ENCODE results near the gene MMP14.

The MMP14 gene

DNA sequence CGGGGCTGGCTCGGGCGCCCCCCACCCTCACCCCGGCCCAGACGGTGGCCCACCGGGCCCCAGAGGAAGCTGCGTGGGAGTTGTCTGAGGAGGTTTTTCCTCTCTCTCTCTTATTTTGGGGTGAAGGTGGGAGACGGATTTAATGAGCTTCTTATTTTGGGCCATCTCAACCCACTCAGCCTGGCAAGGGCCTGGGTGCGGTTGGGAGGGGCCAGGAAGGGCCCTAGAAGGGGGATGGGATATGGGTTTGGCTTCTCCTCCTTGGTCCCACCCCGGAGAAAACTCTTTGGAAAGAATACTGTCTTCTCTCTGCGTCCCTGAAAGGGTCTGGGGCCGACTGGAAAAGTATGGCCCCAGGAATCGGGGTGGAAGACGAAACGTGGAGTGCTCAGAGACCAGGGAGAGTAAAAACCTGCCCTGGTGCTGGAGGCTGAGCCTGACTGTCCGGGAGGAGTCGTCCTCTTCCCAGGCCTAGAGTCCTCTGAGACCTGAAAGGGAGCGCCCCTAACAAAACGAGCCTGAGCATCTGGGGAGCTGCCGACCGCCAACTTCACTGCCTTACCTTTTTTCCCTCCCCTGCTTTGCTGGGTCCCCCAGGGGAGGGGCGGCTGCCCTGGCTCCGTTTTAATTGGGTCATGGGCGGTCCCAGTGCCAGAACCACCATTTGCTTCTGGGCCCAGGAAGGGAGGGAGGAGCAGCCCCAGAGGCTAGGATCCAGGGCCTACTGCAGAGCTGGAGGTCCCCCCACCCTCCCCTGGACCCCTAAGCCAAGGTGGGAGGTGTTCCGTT lies 1.6 kb downstream of the MMP14 start:
- peak overlapping the region; percentile 97 for H3K4me3 ChIP-seq (ENCODE audit: low read depth, low read length)
- TF ChIP-seq, protein P1, sequence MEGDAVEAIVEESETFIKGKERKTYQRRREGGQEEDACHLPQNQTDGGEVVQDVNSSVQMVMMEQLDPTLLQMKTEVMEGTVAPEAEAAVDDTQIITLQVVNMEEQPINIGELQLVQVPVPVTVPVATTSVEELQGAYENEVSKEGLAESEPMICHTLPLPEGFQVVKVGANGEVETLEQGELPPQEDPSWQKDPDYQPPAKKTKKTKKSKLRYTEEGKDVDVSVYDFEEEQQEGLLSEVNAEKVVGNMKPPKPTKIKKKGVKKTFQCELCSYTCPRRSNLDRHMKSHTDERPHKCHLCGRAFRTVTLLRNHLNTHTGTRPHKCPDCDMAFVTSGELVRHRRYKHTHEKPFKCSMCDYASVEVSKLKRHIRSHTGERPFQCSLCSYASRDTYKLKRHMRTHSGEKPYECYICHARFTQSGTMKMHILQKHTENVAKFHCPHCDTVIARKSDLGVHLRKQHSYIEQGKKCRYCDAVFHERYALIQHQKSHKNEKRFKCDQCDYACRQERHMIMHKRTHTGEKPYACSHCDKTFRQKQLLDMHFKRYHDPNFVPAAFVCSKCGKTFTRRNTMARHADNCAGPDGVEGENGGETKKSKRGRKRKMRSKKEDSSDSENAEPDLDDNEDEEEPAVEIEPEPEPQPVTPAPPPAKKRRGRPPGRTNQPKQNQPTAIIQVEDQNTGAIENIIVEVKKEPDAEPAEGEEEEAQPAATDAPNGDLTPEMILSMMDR (IDR thresholded peaks at IDR 0.05; ENCODE audit: low read depth, low read length), result no peak

- H3K4me3 ChIP-seq (ENCODE audit: low read depth, low read length), result peak overlapping the region; percentile 97
These were observed 2.3 kb downstream of the MMP14 start for GRCh38 chr14:22838631-22839041.

DNA sequence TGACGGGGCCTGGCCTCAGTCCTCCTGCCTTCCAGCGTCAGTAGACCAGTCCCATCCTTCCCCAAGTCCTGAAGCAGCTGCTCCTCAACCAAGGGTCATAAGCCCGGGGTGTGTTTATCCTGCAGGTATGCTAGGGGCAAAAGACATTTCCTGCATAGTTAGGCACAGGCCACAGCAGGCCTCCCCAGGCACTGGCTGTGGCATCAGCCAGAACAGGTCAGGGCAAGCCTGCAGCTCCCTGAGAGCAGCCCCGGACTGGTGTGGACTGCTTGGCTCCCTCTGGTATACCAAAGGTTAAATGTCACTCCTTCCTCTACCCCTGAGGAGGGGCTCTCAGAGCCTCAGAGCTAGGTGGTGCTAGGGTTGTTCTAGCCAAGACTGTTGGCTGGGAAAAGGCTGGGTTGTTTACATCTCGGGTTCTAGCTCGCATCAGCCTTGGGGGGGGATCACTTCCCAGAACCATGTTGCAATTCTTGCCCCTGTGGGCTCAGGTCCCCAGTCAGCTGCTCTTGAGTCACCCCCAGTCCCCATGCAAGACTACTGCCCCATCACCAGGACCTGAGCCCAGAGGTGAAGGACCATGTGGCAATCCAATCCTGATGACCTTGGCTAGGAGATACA lies 2.9 kb downstream of the MMP14 start:
- TF ChIP-seq, protein P1 (IDR thresholded peaks at IDR 0.05; ENCODE audit: low read depth, low read length), result no peak
- H3K4me3 ChIP-seq (ENCODE audit: low read depth, low read length), result peak overlapping the region; percentile 97

More at GRCh38 chr14:22838631-22839041, 2.3 kb downstream of the MMP14 start:
- TF ChIP-seq, protein P1 (IDR thresholded peaks at IDR 0.05; ENCODE audit: low read depth, low read length), result no peak

DNA sequence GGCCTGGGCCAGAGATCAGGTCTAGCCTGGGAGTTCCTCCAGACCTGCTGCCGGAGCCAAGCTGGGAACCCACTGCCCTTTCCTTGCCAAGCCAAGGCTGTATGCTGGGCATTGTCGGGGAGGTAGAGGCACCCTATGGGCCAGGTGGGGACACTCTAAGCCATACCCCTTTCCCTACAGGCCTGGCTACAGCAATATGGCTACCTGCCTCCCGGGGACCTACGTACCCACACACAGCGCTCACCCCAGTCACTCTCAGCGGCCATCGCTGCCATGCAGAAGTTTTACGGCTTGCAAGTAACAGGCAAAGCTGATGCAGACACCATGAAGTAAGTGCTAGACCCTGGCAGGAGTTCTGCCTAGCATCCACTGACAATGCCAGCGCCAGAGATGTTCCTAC lies 4.9 kb downstream of the MMP14 start:
- TF ChIP-seq, protein P1 (IDR thresholded peaks at IDR 0.05; ENCODE audit: low read depth, low read length), result no peak
- H3K4me3 ChIP-seq (ENCODE audit: low read depth, low read length), result no peak overlapping the region

DNA sequence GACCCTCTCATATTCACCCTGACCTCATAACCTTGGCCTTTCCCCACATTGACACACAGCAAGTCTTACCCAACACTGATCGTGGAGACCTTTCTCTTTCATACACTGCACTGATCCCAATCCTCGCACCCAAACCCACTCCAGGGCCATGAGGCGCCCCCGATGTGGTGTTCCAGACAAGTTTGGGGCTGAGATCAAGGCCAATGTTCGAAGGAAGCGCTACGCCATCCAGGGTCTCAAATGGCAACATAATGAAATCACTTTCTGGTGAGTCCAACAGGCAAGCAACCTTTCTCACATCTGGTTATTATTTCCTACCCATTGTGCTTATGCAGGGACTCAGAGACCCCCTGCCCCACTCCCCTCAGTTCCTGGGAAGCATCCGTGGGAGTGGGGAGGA lies 5.4 kb downstream of the MMP14 start:
- TF ChIP-seq, protein P1 (IDR thresholded peaks at IDR 0.05; ENCODE audit: low read depth, low read length), result no peak
- no peak overlapping the region for H3K4me3 ChIP-seq (ENCODE audit: low read depth, low read length)

DNA sequence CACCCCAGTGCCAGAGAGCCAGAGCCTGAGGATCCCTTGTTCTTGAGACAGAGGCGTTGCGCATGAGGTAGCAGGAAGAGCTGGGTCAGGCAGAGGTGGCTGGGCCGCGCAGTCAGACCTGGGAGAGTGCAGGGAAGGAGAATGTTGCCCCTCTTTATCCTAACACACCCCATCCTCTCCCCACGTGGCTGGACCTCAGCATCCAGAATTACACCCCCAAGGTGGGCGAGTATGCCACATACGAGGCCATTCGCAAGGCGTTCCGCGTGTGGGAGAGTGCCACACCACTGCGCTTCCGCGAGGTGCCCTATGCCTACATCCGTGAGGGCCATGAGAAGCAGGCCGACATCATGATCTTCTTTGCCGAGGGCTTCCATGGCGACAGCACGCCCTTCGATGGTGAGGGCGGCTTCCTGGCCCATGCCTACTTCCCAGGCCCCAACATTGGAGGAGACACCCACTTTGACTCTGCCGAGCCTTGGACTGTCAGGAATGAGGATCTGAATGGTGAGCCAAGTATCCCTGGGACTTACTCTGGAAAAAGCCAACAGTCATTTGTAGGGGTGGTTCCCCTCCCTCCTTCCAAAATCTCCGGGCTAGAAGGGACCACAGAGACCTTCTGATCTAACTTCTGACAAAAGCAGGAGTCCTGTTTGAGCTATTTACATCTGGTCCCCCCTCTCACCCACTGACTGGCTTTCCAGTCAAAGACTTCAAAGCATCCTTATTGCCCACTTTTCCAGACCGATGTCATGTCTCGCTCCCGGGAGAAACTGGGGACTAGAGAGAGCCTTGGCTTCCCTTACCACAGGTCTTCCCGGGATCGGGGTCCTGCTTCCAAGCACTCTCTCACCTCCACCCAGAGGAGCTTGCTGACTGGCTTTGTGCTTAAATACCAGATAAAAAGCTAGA lies 6.1 kb downstream of the MMP14 start:
- TF ChIP-seq, protein P1 (IDR thresholded peaks at IDR 0.05; ENCODE audit: low read depth, low read length), result no peak
- no peak overlapping the region for H3K4me3 ChIP-seq (ENCODE audit: low read depth, low read length)
